GM19455 (cell line): ENCODE measurements around the gene LRP6.
"Not testable (repeated sequence)": the region's sequence is repeated elsewhere in the genome, so short reads cannot be mapped to it uniquely, and the experiment has no call there.

ENCODE experiments used
- ATAC-seq: cut with Tn5 transposase; IDR thresholded peaks from one replicate; pipeline ENCODE4 v1.9.1; 2021; ENCODE audit not compliant: unreplicated experiment

LRP6 gene

DNA sequence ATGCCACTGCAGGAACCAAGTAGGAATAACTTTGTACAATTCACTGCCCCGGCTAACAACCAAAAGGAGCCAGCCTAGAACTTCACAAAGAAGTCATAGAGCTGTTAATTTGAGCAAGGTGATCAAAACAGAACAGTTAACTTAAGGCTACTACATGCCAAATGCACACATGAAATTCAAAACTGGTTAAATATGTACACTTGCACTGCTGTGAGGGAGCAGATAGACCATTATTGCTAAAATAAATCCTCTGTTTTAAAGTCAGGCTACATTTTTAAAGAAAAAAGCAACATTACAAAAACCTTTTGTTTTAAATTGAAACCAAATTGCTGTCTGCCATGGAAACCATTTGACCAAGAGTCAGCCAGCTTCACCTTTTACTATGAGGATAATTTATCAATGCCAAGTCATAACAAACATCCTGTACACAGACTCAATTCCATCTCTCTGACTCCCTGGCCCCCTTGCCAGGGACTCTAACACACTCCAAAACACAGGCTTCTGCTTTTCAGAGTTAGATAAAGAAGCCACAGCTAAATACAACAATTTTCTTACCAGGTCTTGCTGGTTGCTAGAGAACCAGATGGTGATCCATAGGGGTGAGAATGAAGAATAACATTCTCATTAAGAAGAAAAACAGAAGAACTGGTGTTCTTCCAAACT, 84.0 kb downstream of the LRP6 start:
- no peak for ATAC-seq

- ATAC-seq = no peak
These were observed 85.3 kb downstream of the LRP6 start for GRCh38 chr12:12181511-12181910.

DNA sequence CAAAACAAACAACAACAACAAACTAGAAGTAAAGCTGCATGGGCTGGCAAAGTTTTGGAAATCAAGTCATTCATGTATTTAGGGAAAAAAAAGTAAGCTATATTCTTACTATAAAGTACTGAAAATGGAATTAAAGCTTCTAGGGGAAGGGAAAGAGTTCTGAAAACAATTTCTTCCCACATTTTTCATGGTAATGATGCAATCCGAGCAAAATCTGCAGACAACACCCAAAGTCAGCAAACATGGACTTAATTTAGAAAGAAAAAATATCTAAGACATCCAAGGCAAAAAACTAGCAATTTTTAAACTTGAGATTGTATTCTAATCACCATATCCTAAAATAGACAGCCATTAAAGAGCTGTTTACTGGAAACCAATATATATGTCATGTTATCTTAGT, 86.3 kb downstream of the LRP6 start:
- ATAC-seq = no peak

DNA sequence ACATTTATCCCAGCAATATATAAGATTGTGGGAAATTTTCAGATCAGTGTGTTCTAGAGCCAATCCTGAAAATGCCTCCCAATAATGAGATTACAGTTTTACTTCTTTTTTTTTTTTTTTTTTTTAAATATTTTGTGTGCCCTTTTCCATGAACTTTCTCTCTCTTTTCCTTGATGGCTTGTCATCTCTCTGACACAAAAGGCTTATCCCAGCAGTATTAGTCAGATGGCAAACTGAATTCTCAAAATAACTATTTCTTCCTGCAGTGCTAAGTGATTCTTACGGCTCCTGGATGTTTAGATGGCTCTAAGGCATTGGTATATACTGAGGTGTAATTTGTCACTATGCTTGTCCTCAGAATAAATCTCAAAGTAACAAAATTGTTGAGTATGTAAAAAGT, 86.7 kb downstream of the LRP6 start:
- ATAC-seq = no peak

DNA sequence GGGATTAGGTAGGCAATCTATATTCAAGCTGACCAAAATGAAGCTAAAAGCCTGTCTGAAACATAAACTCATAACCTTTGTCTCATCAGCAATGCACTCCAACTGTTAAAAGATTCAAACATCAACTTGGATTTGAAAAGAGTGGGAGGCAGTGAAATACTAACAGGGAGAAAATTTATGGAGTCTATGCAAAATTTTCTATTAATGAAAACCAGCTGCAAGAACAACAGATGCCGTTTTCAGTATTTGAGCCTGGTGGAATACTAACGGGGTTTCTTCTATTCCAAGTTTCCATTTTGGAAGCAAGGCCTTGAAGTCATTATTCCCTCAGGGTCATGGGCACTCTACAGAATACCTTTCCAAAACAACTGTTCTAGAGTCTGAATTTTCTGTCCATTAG, 88.3 kb downstream of the LRP6 start:
- no peak for ATAC-seq

DNA sequence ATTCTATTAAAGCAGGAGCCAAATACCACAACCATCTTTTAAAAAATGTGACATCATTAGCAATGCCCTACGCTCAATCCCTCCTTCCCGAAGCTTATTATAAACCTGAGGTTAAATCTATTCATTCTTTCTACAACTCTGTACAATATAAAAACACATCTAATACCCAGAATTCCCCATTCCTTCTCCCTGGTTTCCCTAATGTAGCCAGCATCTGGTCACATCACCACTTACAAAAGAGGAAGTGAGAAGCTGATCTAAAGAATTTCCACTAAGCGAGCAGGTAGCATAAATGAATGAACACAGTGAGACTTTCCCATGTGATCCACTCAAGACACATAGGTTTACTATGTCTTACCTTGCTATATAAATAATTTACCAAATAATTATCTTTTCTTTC, 90.4 kb downstream of the LRP6 start:
- ATAC-seq = no peak

- peak; percentile 66 for ATAC-seq
These were observed 94.8 kb downstream of the LRP6 start for GRCh38 chr12:12171991-12172511.

GRCh38 chr12:12167847-12168246, 99.0 kb downstream of the LRP6 start:
- no peak for ATAC-seq

- no peak for ATAC-seq
These were observed 100.1 kb downstream of the LRP6 start for GRCh38 chr12:12166751-12167150.

DNA sequence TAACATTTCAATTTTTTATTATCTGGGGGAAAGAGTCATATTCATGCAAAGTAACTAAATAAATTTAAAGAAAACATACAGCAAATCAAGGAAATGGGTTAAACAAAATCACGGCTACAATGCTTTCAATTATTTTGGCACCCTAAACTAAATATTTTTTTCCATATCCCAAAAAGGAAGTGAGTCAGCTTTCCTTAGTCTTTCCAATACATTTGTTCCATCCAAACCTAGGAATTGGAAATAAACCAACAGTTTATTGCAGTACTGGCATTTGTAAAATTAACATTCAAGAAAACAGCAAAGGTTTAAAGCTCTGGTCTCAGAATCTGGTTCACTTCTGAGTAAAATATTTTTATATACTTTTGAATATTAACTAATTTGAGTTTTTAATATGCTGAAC, 106.9 kb downstream of the LRP6 start:
- ATAC-seq = no peak

DNA sequence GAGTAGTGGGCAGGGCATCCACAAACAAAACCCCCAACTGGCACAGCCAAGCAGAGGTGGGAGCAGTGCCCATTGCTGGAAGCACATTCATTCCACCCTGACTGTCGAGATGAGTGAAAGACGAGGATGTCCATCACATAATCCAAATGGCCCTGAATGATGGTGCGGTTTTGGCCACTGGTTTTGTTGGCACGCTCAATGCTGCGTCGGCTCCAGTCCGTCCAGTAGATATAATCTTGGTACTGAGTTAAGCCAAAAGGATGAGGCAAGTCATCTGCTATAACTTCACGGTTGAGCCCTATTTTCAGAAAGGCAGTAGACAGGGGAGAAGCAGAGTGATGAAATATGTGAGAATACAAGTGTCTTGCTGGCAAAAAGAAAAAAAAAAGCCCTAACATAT, 108.0 kb downstream of the LRP6 start:
- no peak for ATAC-seq

DNA sequence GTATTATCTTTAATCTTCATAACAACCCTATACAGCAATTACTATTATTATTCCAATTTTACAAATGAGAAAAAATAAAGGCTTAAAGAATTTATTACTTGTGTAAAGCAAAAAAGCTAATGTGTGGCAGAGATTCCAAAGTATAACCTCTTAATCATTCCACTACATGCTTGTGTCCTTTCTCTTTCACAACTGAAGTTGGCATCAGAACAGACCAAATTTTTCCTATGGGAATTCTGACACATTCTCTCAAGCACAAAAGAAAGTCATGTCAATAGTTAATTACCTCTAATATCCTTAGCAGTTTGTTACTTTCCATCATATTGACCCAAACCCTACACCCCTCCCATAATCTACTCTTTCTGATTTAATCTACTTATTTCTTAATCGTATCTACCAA, 109.4 kb downstream of the LRP6 start:
- no peak for ATAC-seq

DNA sequence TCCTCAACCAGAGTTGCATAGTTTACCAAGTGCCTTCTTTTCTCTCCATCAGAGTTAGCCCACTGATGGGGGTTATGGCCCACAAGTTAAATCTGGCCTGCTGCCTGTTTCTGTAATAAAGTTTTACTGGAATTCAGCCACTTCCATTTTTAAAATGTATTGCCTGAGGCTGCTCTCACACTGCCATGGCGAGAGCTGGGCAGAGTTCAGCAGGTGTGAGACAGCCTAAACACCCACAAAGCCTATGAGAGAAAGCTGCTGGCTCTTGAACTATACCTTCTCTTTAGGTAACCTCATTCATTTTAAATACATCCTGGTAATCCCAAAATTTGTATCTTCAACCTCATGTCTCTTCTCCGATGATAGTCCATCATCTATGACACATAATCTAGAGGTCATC, 110.0 kb downstream of the LRP6 start:
- ATAC-seq = no peak

DNA sequence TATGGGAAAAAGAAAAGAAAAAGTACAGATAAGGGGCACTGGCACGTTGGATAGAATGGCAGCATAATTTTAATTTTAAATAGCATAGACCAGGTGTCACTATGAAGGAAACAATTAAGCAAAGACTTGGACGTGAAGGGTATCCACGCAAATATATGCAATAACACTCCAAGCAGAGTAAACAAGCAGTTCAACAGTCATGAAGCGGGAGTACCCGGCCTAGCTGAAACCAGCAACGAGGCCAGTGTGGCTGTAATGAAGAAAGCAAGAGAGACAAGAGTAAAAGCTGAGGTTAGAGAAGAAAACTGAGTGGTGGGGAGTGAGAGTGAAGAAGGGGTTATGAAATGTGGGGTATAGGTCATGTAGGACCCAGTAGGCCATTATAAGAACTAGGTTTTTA, 110.7 kb downstream of the LRP6 start:
- no peak for ATAC-seq

- no peak for ATAC-seq
These were observed 113.2 kb downstream of the LRP6 start for GRCh38 chr12:12153596-12153995.

- ATAC-seq = no peak
These were observed 119.7 kb downstream of the LRP6 start for GRCh38 chr12:12147111-12147510.

GRCh38 chr12:12144531-12144930, 122.3 kb downstream of the LRP6 start:
- ATAC-seq = not testable (repeated sequence)

- ATAC-seq = no peak
These were observed 125.8 kb downstream of the LRP6 start for GRCh38 chr12:12141000-12141399.

GRCh38 chr12:12138203-12139154, 128.4 kb downstream of the LRP6 start:
- no peak for ATAC-seq

DNA sequence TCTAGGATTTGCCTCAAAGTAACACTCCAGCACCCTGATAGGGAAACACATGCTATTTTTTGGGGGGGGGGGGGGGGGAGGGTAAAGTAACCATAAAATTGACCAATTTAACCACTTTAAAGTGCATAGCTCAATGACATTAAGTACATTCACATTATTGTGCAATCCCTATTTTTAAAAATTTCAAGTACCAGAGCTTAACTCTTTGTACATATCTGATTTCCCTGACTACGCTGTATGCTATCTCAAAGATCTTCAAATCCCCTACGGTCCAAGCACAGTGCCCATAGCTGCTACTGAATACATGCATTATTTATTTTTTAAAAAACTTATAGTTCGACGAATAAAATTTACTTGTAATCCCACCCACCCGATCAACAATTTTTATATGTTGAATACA, 133.1 kb downstream of the LRP6 start:
- no peak for ATAC-seq

- no peak for ATAC-seq
These were observed 133.6 kb downstream of the LRP6 start for GRCh38 chr12:12133259-12133658.

GRCh38 chr12:12128670-12129069, 138.2 kb downstream of the LRP6 start:
- ATAC-seq = no peak
